H1 (cell line): ENCODE data around the gene NOL3. TPM values are rescaled to one million over a fixed set of nuclear protein-coding genes. Genes with fewer than 3 reads are reported as not detected.

Source experiments
- CTCF ChIA-PET: fragments of 300-600 bp; sonication (Branson Sonifier 250); formaldehyde crosslinking; loops from one replicate; lab custom pipeline; 2021; ENCODE audit not compliant: partially characterized antibody; lab: Charles Lee
- POLR2A ChIA-PET: fragments of 300-600 bp; sonication (Branson Sonifier 250); formaldehyde crosslinking; loops from one replicate; lab custom pipeline; 2021; ENCODE audit warnings: inconsistent platforms; ENCODE audit not compliant: partially characterized antibody; lab: Charles Lee
- DNase-seq, 2 experiments: peaks; one replicate each; pipeline versions ENCODE4 v3.0.0 to v3.0.0-alpha.2; 2010 to 2022; ENCODE audit warnings: low spot score in 2 of 2, low read depth in 1 of 2, mixed read lengths in 1 of 2
- FAIRE-seq: peaks from 2 replicates; lab custom pipeline; 2011; peaks lifted over from hg19 to GRCh38; lab: Jason Lieb, UNC
- H2AFZ ChIP-seq: 2 replicates; pipeline ENCODE4 v1.8.1; 2012; ENCODE audit warnings: low read length, inconsistent platforms
- H2AK5ac ChIP-seq: 2 replicates; pipeline ENCODE4 v1.6.1; 2013; ENCODE audit warnings: low read depth, low read length
- H2BK120ac ChIP-seq: replicated peaks from 2 replicates; pipeline ENCODE3; 2013; ENCODE audit warnings: low read depth, low read length, inconsistent platforms
- H2BK12ac ChIP-seq: 2 replicates; pipeline ENCODE4 v1.6.1; 2013; ENCODE audit warnings: low read depth, low read length
- H2BK15ac ChIP-seq: 2 replicates; pipeline ENCODE4 v1.6.1; 2013; ENCODE audit warnings: low read length
- H2BK20ac ChIP-seq: 2 replicates; pipeline ENCODE4 v1.6.1; 2013; ENCODE audit warnings: low read length
- H2BK5ac ChIP-seq: 2 replicates; pipeline ENCODE4 v1.6.1; 2013; ENCODE audit warnings: low read depth, low read length
- H3K14ac ChIP-seq: 2 replicates; pipeline ENCODE4 v1.6.1; 2013; ENCODE audit warnings: inconsistent platforms; ENCODE audit not compliant: insufficient read length
- H3K18ac ChIP-seq: 2 replicates; pipeline ENCODE4 v1.6.1; 2013; ENCODE audit warnings: low read length; ENCODE audit errors: extremely low read depth
- H3K23ac ChIP-seq: 2 replicates; pipeline ENCODE4 v1.6.1; 2013; ENCODE audit warnings: inconsistent platforms; ENCODE audit not compliant: insufficient read length
- H3K23me2 ChIP-seq: 2 replicates; pipeline ENCODE4 v1.6.1; 2013; ENCODE audit warnings: low read depth, low read length
- H3K27ac ChIP-seq: 2 replicates; pipeline ENCODE4 v1.6.1; 2011; ENCODE audit warnings: low read depth, low read length, inconsistent platforms
- H3K27me3 ChIP-seq, 4 experiments: replicated peaks in 1 of 4; 1 replicate in 1 of 4; 2 replicates in 3 of 4; pipeline versions ENCODE4 v1.6.1 to v1.8.1; 2011 to 2013; ENCODE audit warnings: low read length in 3 of 4, mild to moderate bottlenecking in 3 of 4, inconsistent platforms in 2 of 4, mixed read lengths in 2 of 4, moderate library complexity in 1 of 4; ENCODE audit not compliant: control insufficient read depth in 3 of 4, insufficient read depth in 3 of 4; ENCODE audit errors: extremely low read depth in 1 of 4
- H3K36me3 ChIP-seq, 4 experiments: 2 replicates each; pipeline versions ENCODE4 v1.6.1 to v1.8.1; 2011 to 2013; ENCODE audit warnings: mild to moderate bottlenecking in 4 of 4, low read length in 3 of 4, moderate library complexity in 2 of 4, control low read depth in 1 of 4, inconsistent platforms in 1 of 4; ENCODE audit not compliant: insufficient read depth in 4 of 4, control insufficient read depth in 2 of 4
- H3K4ac ChIP-seq: replicated peaks from 2 replicates; pipeline ENCODE3; 2013; ENCODE audit warnings: low read length, low read depth, mixed read lengths, inconsistent platforms; ENCODE audit not compliant: insufficient read length
- H3K4me1 ChIP-seq, 4 experiments: replicated peaks in 1 of 4; 1 replicate in 1 of 4; 2 replicates in 3 of 4; pipeline versions ENCODE4 v1.6.1 to v1.8.1; 2011 to 2013; ENCODE audit warnings: low read length in 3 of 4, inconsistent platforms in 2 of 4, mixed read lengths in 1 of 4; ENCODE audit not compliant: insufficient read depth in 4 of 4, control insufficient read depth in 3 of 4
- H3K4me2 ChIP-seq, 2 experiments: 2 replicates each; pipeline versions ENCODE4 v1.6.1 to v1.8.1; 2011 to 2013; ENCODE audit warnings: low read depth in 2 of 2, low read length in 2 of 2, control low read depth in 1 of 2, inconsistent platforms in 1 of 2, mild to moderate bottlenecking in 1 of 2; ENCODE audit not compliant: insufficient read depth in 1 of 2
- H3K4me3 ChIP-seq, 4 experiments: fragments of 200-600, 300-600 bp in 1 of 4; sonication (generic), shearing (Covaris generic), sonication (Bioruptor Twin) in 1 of 4; 2 replicates each; pipeline versions ENCODE4 v1.5.1 to v1.8.1; 2011 to 2016; ENCODE audit warnings: low read length in 4 of 4, low read depth in 3 of 4, control low read depth in 2 of 4, inconsistent platforms in 2 of 4, mild to moderate bottlenecking in 2 of 4, mixed read lengths in 1 of 4, moderate library complexity in 1 of 4; ENCODE audit not compliant: insufficient read depth in 2 of 4; ENCODE audit errors: extremely low read depth in 1 of 4
- H3K56ac ChIP-seq: replicated peaks from 2 replicates; pipeline ENCODE3; 2013; ENCODE audit warnings: low read depth, mild to moderate bottlenecking, mixed read lengths, low read length, inconsistent platforms; ENCODE audit not compliant: insufficient read length
- H3K79me1 ChIP-seq: 2 replicates; pipeline ENCODE4 v1.6.1; 2013; ENCODE audit warnings: low read depth, low read length, control low read depth
- H3K79me2 ChIP-seq, 2 experiments: 2 replicates each; pipeline versions ENCODE4 v1.6.1 to v1.8.1; 2012 to 2013; ENCODE audit warnings: low read length in 2 of 2, mild to moderate bottlenecking in 2 of 2, inconsistent platforms in 1 of 2; ENCODE audit not compliant: insufficient read depth in 2 of 2, control insufficient read depth in 1 of 2
- H3K9ac ChIP-seq, 4 experiments: replicated peaks in 1 of 4; 1 replicate in 1 of 4; 2 replicates in 3 of 4; pipeline versions ENCODE4 v1.6.1 to v1.8.1; 2011 to 2013; ENCODE audit warnings: low read depth in 3 of 4, low read length in 3 of 4, control low read depth in 2 of 4, mild to moderate bottlenecking in 2 of 4, moderate library complexity in 2 of 4, inconsistent platforms in 1 of 4; ENCODE audit errors: extremely low read depth in 1 of 4
- H3K9me3 ChIP-seq, 2 experiments: 2 replicates each; pipeline versions ENCODE4 v1.6.1 to v1.8.1; 2012 to 2013; ENCODE audit warnings: mild to moderate bottlenecking in 2 of 2, moderate library complexity in 2 of 2, control low read depth in 1 of 2, inconsistent platforms in 1 of 2, low read depth in 1 of 2, low read length in 1 of 2, mixed read lengths in 1 of 2; ENCODE audit not compliant: insufficient read depth in 2 of 2
- H4K20me1 ChIP-seq, 2 experiments: replicated peaks in 1 of 2; 2 replicates each; pipeline versions ENCODE3 to v1.8.1; 2011 to 2013; ENCODE audit warnings: inconsistent platforms in 2 of 2, low read length in 2 of 2, mild to moderate bottlenecking in 1 of 2; ENCODE audit not compliant: insufficient read depth in 2 of 2, control insufficient read depth in 1 of 2
- H4K5ac ChIP-seq: 2 replicates; pipeline ENCODE4 v1.6.1; 2013; ENCODE audit warnings: low read length, low read depth, mixed read lengths, inconsistent platforms; ENCODE audit not compliant: insufficient read length
- H4K8ac ChIP-seq: 2 replicates; pipeline ENCODE4 v1.8.0; 2013; ENCODE audit warnings: mild to moderate bottlenecking, moderate library complexity, low read length, inconsistent platforms; ENCODE audit not compliant: insufficient read depth; ENCODE audit errors: extremely low read depth
- H4K91ac ChIP-seq: replicated peaks from 2 replicates; pipeline ENCODE3; 2013; ENCODE audit warnings: low read length, mixed read lengths, inconsistent platforms; ENCODE audit not compliant: insufficient read length
- CTBP2 ChIP-seq: IDR thresholded peaks from 2 replicates; pipeline ENCODE4 v1.7.0; 2011; ENCODE audit warnings: borderline replicate concordance, mild to moderate bottlenecking, moderate library complexity, mixed read lengths, low read length; ENCODE audit not compliant: insufficient read depth, insufficient read length
- EZH2 ChIP-seq: fragments of 200-600 bp; sonication (generic); IDR thresholded peaks from 2 replicates; pipeline ENCODE4 v1.7.1; 2012; ENCODE audit warnings: low read depth, mild to moderate bottlenecking, moderate library complexity, low read length, inconsistent platforms; ENCODE audit not compliant: severe bottlenecking
- JUND ChIP-seq: IDR thresholded peaks from 2 replicates; pipeline ENCODE4 v1.6.1; 2011; ENCODE audit warnings: mild to moderate bottlenecking, improper control_type of control experiment, low read length
- RAD21 ChIP-seq, 2 experiments: IDR thresholded peaks in 1 of 2; conservative IDR thresholded peaks in 1 of 2; 2 replicates each; pipeline ENCODE4 v1.6.1; 2011; ENCODE audit warnings: low read depth in 2 of 2, low read length in 2 of 2, improper control_type of control experiment in 1 of 2, inconsistent platforms in 1 of 2, mild to moderate bottlenecking in 1 of 2, moderate library complexity in 1 of 2
- SUZ12 ChIP-seq: fragments of 200-600 bp; sonication (generic); IDR thresholded peaks from 2 replicates; pipeline ENCODE4 v1.6.1; 2012; ENCODE audit warnings: mild to moderate bottlenecking, inconsistent platforms, low read length, moderate library complexity, mixed read lengths
- WGBS, 2 experiments: shearing (Covaris generic) in 1 of 2; methylation state at CpG; one replicate each; pipeline versions ENCODE4 v1.1.6 to v1.1.7; 2013 to 2015; ENCODE audit warnings: low lambda C conversion rate in 2 of 2, mixed read lengths in 2 of 2, inconsistent platforms in 1 of 2, low coverage in 1 of 2, missing lambda C conversion rate in 1 of 2; ENCODE audit not compliant: insufficient replicate concordance in 2 of 2, insufficient coverage in 1 of 2, insufficient read length in 1 of 2; ENCODE audit errors: extremely low coverage in 1 of 2, missing lambda C conversion rate in 1 of 2; 5-methylcytosine and 5-hydroxymethylcytosine counted together
- polyA plus RNA-seq, 7 experiments: library from polyadenylated mRNA; depleted of rRNA in 3 of 7; stranded (reverse) in 5 of 7; unstranded in 2 of 7; fragments of >200 nt in 5 of 7; fragments of 200-250 nt in 2 of 7; gene quantifications; 1 replicate in 5 of 7; 2 replicates in 1 of 7; 4 replicates in 1 of 7; pipeline versions ENCODE4 v1.2.1 to v1.2.3, GENCODE V29; 2011 to 2013; ENCODE audit warnings: missing spikeins in 2 of 7, mixed read lengths in 2 of 7
- total RNA-seq: library from RNA; stranded (reverse); fragmentation: NEBNext Ultra II Directional; extraction: Animal tissue kit (Norgen Biotek cat#: 25700); gene quantifications from 2 replicates; pipeline ENCODE4 v1.2.1, GENCODE V29; 2021
- TF ChIP-seq, protein P1 (sequence below): IDR thresholded peaks from 2 replicates; pipeline ENCODE4 v1.6.1; 2012; ENCODE audit warnings: inconsistent platforms

Gene NOL3
- total and polyA plus RNA-seq, 2 of the 8 experiments (the other 6 are each of a cell fraction or from before 2014, with no cell fraction given) = 2.2 to 4.6 TPM

DNA sequence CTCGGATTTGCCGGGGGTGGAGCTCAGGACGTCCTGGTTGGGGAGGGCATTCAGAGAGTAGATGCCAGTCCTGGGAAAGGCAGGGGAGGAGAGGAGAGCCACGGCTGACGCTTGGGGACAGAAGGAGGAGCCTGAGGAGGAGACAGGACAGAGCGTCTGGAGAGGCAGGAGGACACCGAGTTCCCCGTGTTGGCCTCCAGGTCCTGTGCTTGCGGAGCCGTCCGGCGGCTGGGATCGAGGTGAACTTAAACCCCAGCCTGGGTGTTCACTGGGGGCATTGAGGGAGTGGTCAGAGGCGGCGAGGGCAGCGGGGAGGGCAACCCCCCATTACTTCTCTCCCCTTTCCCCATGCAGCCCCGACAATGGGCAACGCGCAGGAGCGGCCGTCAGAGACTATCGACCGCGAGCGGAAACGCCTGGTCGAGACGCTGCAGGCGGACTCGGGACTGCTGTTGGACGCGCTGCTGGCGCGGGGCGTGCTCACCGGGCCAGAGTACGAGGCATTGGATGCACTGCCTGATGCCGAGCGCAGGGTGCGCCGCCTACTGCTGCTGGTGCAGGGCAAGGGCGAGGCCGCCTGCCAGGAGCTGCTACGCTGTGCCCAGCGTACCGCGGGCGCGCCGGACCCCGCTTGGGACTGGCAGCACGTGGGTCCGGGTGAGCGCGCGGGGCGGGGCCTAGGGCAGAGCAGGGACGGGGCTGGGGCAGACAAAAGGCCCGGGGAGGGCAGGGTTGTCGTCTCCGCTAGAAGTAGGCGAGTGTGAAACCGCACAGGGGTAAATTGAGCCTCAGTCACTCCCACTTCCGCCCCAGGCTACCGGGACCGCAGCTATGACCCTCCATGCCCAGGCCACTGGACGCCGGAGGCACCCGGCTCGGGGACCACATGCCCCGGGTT, 3.7 kb downstream of the NOL3 start:
- H3K9ac ChIP-seq = no peak overlapping the region
- POLR2A ChIA-PET = interaction anchor here (1.0 to 7.3 kb wide), 8 partner anchors 9 to 25 kb away, joined by 3 to 59 read pairs (median 6); partner anchors contain the start of genes B3GNT9, EXOC3L1, FBXL8 and HSF4
- no peak for FAIRE-seq
- TF ChIP-seq CTBP2 (peak; percentile 12), JUND (no peak), SUZ12 (peak; percentile 92), EZH2 (peak; percentile 80), RAD21 (IDR thresholded peaks at IDR 0.05 in 1 of 2, conservative IDR thresholded peaks at IDR 0.05 in 1 of 2; ENCODE audit: low read depth in 2 of 2, low read length in 2 of 2) (peak; percentile 7 to 23; a peak in 2 of 4 replicates)
- TF ChIP-seq, protein P1, sequence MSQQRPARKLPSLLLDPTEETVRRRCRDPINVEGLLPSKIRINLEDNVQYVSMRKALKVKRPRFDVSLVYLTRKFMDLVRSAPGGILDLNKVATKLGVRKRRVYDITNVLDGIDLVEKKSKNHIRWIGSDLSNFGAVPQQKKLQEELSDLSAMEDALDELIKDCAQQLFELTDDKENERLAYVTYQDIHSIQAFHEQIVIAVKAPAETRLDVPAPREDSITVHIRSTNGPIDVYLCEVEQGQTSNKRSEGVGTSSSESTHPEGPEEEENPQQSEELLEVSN = peak; percentile 85

More for the DNA sequence above, 3.7 kb downstream of the NOL3 start:
- Histone ChIP-seq H2BK5ac (0 out of 2 replicates have a peak overlapping the region, but pooled peaks have one; percentile 63), H3K4me3 (peak overlapping the region; percentile 27 to 57 (median 34)), H3K27ac (no peak overlapping the region), H3K4me1 (peaks cover 0 to 40% (median 30%) of the 10 kb centered on the region in 4 experiments; a peak in 6 of 7 replicates), H3K27me3 (peaks cover 50 to 90% (median 86%) of the 10 kb centered on the region in 4 experiments), H2AFZ (peak overlapping the region; percentile 73; the same call in 1 of the 2 replicates), H2BK20ac (no peak overlapping the region), H4K91ac (peak overlapping the region; percentile 47), H3K23ac (no peak overlapping the region), H3K79me2 (no peaks in the 10 kb centered on the region), H3K23me2 (peaks cover 29% of the 10 kb centered on the region), H4K20me1 (peaks cover 7 to 20% of the 10 kb centered on the region in 2 experiments), H3K4ac (no peak overlapping the region), H2BK120ac (no peak overlapping the region), H3K9me3 (no peaks in the 10 kb centered on the region), H2BK15ac (no peak overlapping the region; the same call in 1 of the 2 replicates), H3K4me2 (peak overlapping the region; percentile 71 to 92), H3K36me3 (no peaks in the 10 kb centered on the region), H4K8ac (peak overlapping the region; percentile 75), H3K56ac (no peak overlapping the region), H4K5ac (no peak overlapping the region), H3K14ac (no peak overlapping the region), H3K18ac (peak overlapping the region; percentile 24; the same call in 1 of the 2 replicates), H2AK5ac (no peak overlapping the region), H2BK12ac (no peak overlapping the region; the same call in 1 of the 2 replicates), H3K79me1 (peaks cover 2% of the 10 kb centered on the region; the same call in 1 of the 2 replicates)
- WGBS, 2 experiments = 4% methylated on average over 61 of the region's 71 CpGs; no CpG with 5 or more reads in 1 of the 2 experiments
- DNase-seq = peak in 1 of 2 experiments; percentile 78
- CTCF ChIA-PET = interaction anchor here (0.7 to 19.3 kb wide), 12 partner anchors 8 to 249 kb away, joined by 3 to 291 read pairs (median 4); partner anchors contain the start of genes B3GNT9, EXOC3L1, FBXL8 and HSF4
